NCI-H1048 (cell line): ENCODE results near the gene PSMA6.
"Not testable (repeated sequence)": the region's sequence is repeated elsewhere in the genome, so short reads cannot be mapped to it uniquely, and the experiment has no call there.

Experiments used
- DNase-seq: peaks from one replicate; lab custom pipeline; 2025; lab: John Stamatoyannopoulos, UW

Gene PSMA6

GRCh38 chr14:35326375-35326774 is 34.2 kb downstream of the PSMA6 start:
- DNase-seq = no peak

GRCh38 chr14:35331605-35332516 is 39.7 kb downstream of the PSMA6 start:
- peak; percentile 64 for DNase-seq

GRCh38 chr14:35332517-35333263 is 40.5 kb downstream of the PSMA6 start:
- no peak for DNase-seq

GRCh38 chr14:35333264-35333730 is 41.1 kb downstream of the PSMA6 start:
- no peak for DNase-seq

- no peak for DNase-seq
Observed at GRCh38 chr14:35333797-35334743, 41.9 kb downstream of the PSMA6 start.

GRCh38 chr14:35335388-35336092 is 43.4 kb downstream of the PSMA6 start:
- DNase-seq = no peak

GRCh38 chr14:35336171-35336493 is 44.0 kb downstream of the PSMA6 start:
- DNase-seq = not testable (repeated sequence)

- no peak for DNase-seq
Observed at GRCh38 chr14:35336494-35337268, 44.5 kb downstream of the PSMA6 start.

GRCh38 chr14:35337269-35338255 is 45.4 kb downstream of the PSMA6 start:
- DNase-seq = no peak

GRCh38 chr14:35338731-35339405 is 46.7 kb downstream of the PSMA6 start:
- no peak for DNase-seq

GRCh38 chr14:35339761-35340406 is 47.7 kb downstream of the PSMA6 start:
- no peak for DNase-seq

GRCh38 chr14:35340616-35341453 is 48.7 kb downstream of the PSMA6 start:
- DNase-seq = no peak

- no peak for DNase-seq
Observed at GRCh38 chr14:35341454-35341750, 49.2 kb downstream of the PSMA6 start.

- DNase-seq = no peak
Observed at GRCh38 chr14:35341751-35342488, 49.7 kb downstream of the PSMA6 start.

GRCh38 chr14:35342489-35343010 is 50.4 kb downstream of the PSMA6 start:
- no peak for DNase-seq

- no peak for DNase-seq
Observed at GRCh38 chr14:35343702-35344101, 51.5 kb downstream of the PSMA6 start.
